Stomach (tissue), 9 donors: ENCODE data around the gene ADAM19. TPM values are rescaled to one million over a fixed set of nuclear protein-coding genes. Genes with fewer than 3 reads are reported as not detected.
A peak's percentile ranks its signal among the peaks of the same experiment; 100 is the strongest.

Experiments
- DNase-seq, 2 donors: peaks; one replicate each; pipeline versions ENCODE4 v3.0.0 to v3.0.0-alpha.2; 2013 to 2019
- H3K27ac ChIP-seq, 5 donors: fragments of 200-600 bp in 4 of 5; sonication (generic) in 4 of 5; one replicate each; pipeline ENCODE4 v1.5.1; 2013 to 2019; ENCODE audit warnings: mild to moderate bottlenecking in 1 of 5, moderate library complexity in 1 of 5
- H3K27me3 ChIP-seq, 3 donors: fragments of 200-600 bp; sonication (generic); one replicate each; pipeline ENCODE4 v1.5.1; 2017 to 2019; ENCODE audit warnings: mixed run types in 1 of 3
- H3K36me3 ChIP-seq, 4 donors: fragments of 200-600 bp; sonication (generic); 1 replicate in 3 of 4; 2 replicates in 1 of 4; pipeline ENCODE4 v1.5.1; 2016 to 2019
- H3K4me1 ChIP-seq, 4 donors: fragments of 200-600 bp; sonication (generic); one replicate each; pipeline ENCODE4 v1.5.1; 2016 to 2019
- H3K4me3 ChIP-seq, 4 donors: fragments of 200-600 bp; sonication (generic) in 3 of 4; one replicate each; pipeline ENCODE4 v1.5.1; 2016 to 2019; ENCODE audit warnings: mild to moderate bottlenecking in 1 of 4
- H3K9me3 ChIP-seq, 4 donors: fragments of 200-600 bp; sonication (generic); one replicate each; pipeline ENCODE4 v1.5.1; 2016 to 2019
- EP300 ChIP-seq: sonication (generic); formaldehyde crosslinking; IDR thresholded peaks from one replicate; pipeline ENCODE4 v1.6.1; 2017; ENCODE audit warnings: antibody characterized with exemption
- POLR2A ChIP-seq, 4 donors: fragments of 450-650 bp; IDR thresholded peaks; one replicate each; pipeline ENCODE4 v1.6.1; 2016; ENCODE audit warnings: antibody characterized with exemption in 4 of 4, control low read depth in 2 of 4, mild to moderate bottlenecking in 1 of 4, moderate library complexity in 1 of 4
- POLR2AphosphoS5 ChIP-seq, 3 donors: sonication (generic); formaldehyde crosslinking; IDR thresholded peaks; one replicate each; pipeline ENCODE4 v1.6.1; 2016; ENCODE audit warnings: antibody characterized with exemption in 3 of 3
- WGBS, 5 donors: extraction: QIAGEN DNeasy Blood & Tissue Kit in 3 of 5; methylation state at CpG; one replicate each; pipeline versions ENCODE4 v1.1.5 to v1.1.7; 2013 to 2018; 5-methylcytosine and 5-hydroxymethylcytosine counted together
- intact Hi-C: fragments of 100-400 bp; cut with DNase I; formaldehyde crosslinking; loops from one replicate; pipeline ENCODE4 v1.15.1; 2023; ENCODE audit warnings: low total_unique reads
- polyA plus RNA-seq, 3 donors: library from polyadenylated mRNA; stranded (reverse); fragments of 200-250 nt; gene quantifications; one replicate each; pipeline ENCODE4 v1.2.3, GENCODE V29; 2013
- total RNA-seq, 5 donors: library from RNA; depleted of rRNA; stranded (reverse); fragments of >200 nt; gene quantifications; one replicate each; pipeline versions ENCODE4 v1.1.0 to v1.2.3, GENCODE V29; 2014 to 2016
- TF ChIP-seq, protein P1 (sequence below), 7 experiments: fragments of 450-650 bp in 4 of 7; fragments of 200-600 bp in 3 of 7; sonication (generic) in 3 of 7; IDR thresholded peaks; one replicate each; pipeline ENCODE4 v1.5.1; 2016 to 2019; ENCODE audit warnings: antibody characterized with exemption in 7 of 7, control low read depth in 2 of 7, mild to moderate bottlenecking in 1 of 7
- donor health status: healthy with polysubstance abuse.
- donor health status: Bipolar disorder and iron deficiency.
- donor health status: healthy.

ADAM19 gene
- total and polyA plus RNA-seq, 8 donors = 1.2 to 42.8 (median 6.4) TPM

DNA sequence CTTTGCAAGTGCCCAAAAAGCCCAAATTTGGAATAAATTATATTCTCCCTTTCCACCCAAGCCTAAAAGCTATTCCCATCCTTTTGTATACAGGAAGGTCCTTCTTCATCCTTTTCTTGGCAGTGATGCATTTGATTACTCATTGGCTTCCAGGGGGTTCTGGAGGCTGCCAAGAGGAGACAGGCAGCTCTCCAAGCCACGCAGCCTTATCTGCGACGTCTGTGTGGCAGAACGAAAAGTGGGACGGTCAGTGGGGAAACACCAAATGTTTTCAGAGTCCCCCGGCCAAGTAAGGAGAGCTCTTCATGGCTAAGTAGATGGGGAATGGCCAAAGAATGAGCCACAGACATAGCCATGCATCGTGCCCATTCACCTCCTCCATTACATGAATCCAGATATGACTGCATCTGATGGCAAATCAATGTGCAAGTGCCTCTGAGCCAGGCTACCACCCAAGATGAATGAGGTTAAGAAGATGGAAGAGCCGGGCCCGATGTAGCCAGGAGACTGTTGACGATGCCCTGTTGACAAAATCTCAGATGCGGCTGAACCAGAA, 12.1 kb downstream of the ADAM19 start:
- no peaks in the 10 kb centered on the region for H3K27me3 ChIP-seq
- DNase-seq = peak in 1 of 2 donors; percentile 64
- 27 to 52% (median 42%) methylated on average over 10 to 11 of the region's 11 CpGs for whole genome bisulfite sequencing, 5 donors
- TF ChIP-seq, protein P1, sequence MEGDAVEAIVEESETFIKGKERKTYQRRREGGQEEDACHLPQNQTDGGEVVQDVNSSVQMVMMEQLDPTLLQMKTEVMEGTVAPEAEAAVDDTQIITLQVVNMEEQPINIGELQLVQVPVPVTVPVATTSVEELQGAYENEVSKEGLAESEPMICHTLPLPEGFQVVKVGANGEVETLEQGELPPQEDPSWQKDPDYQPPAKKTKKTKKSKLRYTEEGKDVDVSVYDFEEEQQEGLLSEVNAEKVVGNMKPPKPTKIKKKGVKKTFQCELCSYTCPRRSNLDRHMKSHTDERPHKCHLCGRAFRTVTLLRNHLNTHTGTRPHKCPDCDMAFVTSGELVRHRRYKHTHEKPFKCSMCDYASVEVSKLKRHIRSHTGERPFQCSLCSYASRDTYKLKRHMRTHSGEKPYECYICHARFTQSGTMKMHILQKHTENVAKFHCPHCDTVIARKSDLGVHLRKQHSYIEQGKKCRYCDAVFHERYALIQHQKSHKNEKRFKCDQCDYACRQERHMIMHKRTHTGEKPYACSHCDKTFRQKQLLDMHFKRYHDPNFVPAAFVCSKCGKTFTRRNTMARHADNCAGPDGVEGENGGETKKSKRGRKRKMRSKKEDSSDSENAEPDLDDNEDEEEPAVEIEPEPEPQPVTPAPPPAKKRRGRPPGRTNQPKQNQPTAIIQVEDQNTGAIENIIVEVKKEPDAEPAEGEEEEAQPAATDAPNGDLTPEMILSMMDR (IDR thresholded peaks at IDR 0.05) = no peak
- TF ChIP-seq POLR2A (IDR thresholded peaks at IDR 0.05) = no peak
- TF ChIP-seq POLR2AphosphoS5 (IDR thresholded peaks at IDR 0.05) = peak in 2 of 3 donors; percentile 29 to 64
- intact Hi-C loops = no loop called here
- no peaks in the 10 kb centered on the region for H3K9me3 ChIP-seq
- peak overlapping the region in 1 of 4 donors; percentile 7 for H3K4me3 ChIP-seq
- peaks cover 31 to 94% (median 57%) of the 10 kb centered on the region in 4 donors for H3K4me1 ChIP-seq
- peak overlapping the region; percentile 43 to 86 (median 74) for H3K27ac ChIP-seq
- peaks cover 0 to 15% (median 6%) of the 10 kb centered on the region in 4 donors for H3K36me3 ChIP-seq

DNA sequence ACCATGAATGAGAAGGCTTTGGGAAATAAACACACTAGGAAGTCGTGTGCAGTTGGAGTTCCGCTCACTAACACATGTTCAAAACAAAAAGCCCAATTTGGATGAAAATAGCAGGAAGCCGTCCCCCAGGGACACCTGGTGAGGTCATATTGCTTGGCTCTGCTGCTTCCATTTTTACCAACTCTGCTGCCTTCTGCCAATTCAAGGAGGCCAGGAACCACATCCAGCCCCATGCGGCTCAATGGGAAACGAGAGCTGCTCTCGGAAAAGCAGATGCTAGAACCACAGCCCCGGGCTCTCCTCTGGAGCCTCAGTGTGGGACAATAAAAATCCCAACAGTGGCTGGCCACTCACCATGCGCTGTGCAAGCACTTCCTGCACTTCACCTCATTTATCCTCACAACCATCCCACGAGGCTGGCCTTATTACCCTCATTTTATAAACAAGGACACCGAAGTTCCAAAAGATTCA, 13.4 kb downstream of the ADAM19 start:
- TF ChIP-seq POLR2A (IDR thresholded peaks at IDR 0.05) (no peak), EP300 (no peak), POLR2AphosphoS5 (IDR thresholded peaks at IDR 0.05) (peak in 2 of 3 donors; percentile 1 to 6)
- TF ChIP-seq, protein P1 (IDR thresholded peaks at IDR 0.05) = no peak
- Histone ChIP-seq H3K36me3 (peaks cover 0 to 9% (median under 1%) of the 10 kb centered on the region in 4 donors), H3K27me3 (no peaks in the 10 kb centered on the region), H3K27ac (peak overlapping the region; percentile 48 to 86 (median 74)), H3K9me3 (no peaks in the 10 kb centered on the region), H3K4me1 (peaks cover 31 to 94% (median 64%) of the 10 kb centered on the region in 4 donors), H3K4me3 (no peak overlapping the region)
- WGBS, 5 donors = 56 to 72% (median 69%) methylated on average over 10 of the region's 10 CpGs
- intact Hi-C loops = no loop called here
- DNase-seq = peak in 1 of 2 donors; percentile 72

DNA sequence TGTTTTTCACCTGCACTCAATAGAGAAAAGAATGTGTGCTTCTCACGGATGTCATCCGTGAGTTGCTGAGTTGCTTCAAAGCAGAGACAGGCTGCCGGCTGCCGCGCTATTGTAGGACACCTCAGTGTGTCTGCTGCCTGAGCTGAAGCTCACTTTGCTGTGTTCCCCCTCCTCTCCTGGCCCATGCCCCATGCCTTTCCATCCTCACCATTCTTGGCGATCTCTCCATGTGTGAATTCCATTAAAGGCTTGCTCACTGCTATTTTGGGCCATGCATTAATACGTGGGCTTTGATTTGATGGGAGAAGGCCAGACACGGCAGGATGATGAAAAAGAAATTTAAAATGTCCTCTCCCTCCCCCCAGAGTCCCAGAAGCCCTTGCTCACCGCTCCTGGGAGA, 14.5 kb downstream of the ADAM19 start:
- intact Hi-C loops = no loop called here
- Histone ChIP-seq H3K36me3 (peaks cover 0 to 9% (median 0%) of the 10 kb centered on the region in 4 donors), H3K4me1 (peaks cover 31 to 84% (median 62%) of the 10 kb centered on the region in 4 donors), H3K4me3 (no peak overlapping the region), H3K27me3 (no peaks in the 10 kb centered on the region), H3K9me3 (no peaks in the 10 kb centered on the region), H3K27ac (peak overlapping the region in 4 of 5 donors; percentile 71 to 86 (median 79))
- TF ChIP-seq EP300 = no peak
- peak in 2 of 3 donors; percentile 25 to 40 for TF ChIP-seq POLR2AphosphoS5 (IDR thresholded peaks at IDR 0.05)
- TF ChIP-seq POLR2A (IDR thresholded peaks at IDR 0.05) = no peak
- TF ChIP-seq, protein P1 (IDR thresholded peaks at IDR 0.05) = no peak
- WGBS, 5 donors = 69 to 81% (median 78%) methylated on average over 9 of the region's 9 CpGs
- peak in 1 of 2 donors; percentile 75 for DNase-seq

DNA sequence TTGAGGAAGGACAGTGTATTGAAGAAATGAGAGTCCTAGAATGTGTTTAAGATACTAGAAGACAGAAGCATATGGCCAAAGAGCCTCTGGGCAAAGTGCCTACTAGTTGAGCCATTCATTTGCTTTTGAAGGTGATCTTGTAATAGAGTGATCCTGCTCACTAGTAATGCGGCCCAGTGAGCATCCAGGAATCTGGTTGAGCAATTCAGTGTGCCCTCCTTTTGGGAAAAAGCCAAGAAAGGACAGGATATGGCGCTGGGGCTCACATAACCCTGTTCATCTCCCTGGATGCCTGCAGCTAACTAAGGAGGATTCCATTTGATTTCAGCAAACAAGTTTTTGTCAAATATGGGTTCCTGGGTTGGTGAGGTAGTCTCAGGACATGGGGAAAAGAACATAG, 16.3 kb downstream of the ADAM19 start:
- H3K27ac ChIP-seq = peak overlapping the region in 4 of 5 donors; percentile 47 to 86 (median 75)
- H3K9me3 ChIP-seq = no peaks in the 10 kb centered on the region
- intact Hi-C loops = no loop called here
- H3K36me3 ChIP-seq = peaks cover 0 to 6% (median 0%) of the 10 kb centered on the region in 4 donors
- H3K27me3 ChIP-seq = no peaks in the 10 kb centered on the region
- peak in 1 of 3 donors; percentile 32 for TF ChIP-seq POLR2AphosphoS5 (IDR thresholded peaks at IDR 0.05)
- TF ChIP-seq, protein P1 (IDR thresholded peaks at IDR 0.05) = no peak
- TF ChIP-seq POLR2A (IDR thresholded peaks at IDR 0.05) = no peak
- no peak for TF ChIP-seq EP300
- no peak for DNase-seq
- 70 to 80% (median 76%) methylated on average over 2 of the region's 2 CpGs for WGBS, 5 donors
- peaks cover 43 to 87% (median 67%) of the 10 kb centered on the region in 4 donors for H3K4me1 ChIP-seq
- no peak overlapping the region for H3K4me3 ChIP-seq
